Spleen (tissue), 7 donors: ENCODE measurements around the gene CA5A.

Experiments
- POLR2A ChIP-seq, 3 donors: fragments of 450-650 bp; IDR thresholded peaks; one replicate each; pipeline ENCODE4 v1.5.1; 2017; ENCODE audit warnings: antibody characterized with exemption in 3 of 3, mild to moderate bottlenecking in 1 of 3
- POLR2AphosphoS5 ChIP-seq, 3 donors: sonication (generic); formaldehyde crosslinking; IDR thresholded peaks; one replicate each; pipeline ENCODE4 v1.5.1; 2017; ENCODE audit warnings: antibody characterized with exemption in 3 of 3
- TF ChIP-seq, protein P1 (sequence below), 11 experiments: fragments of 200-600 bp in 7 of 11; fragments of 450-650 bp in 4 of 11; sonication (generic) in 4 of 11; IDR thresholded peaks in 8 of 11; conservative IDR thresholded peaks in 3 of 11; 1 replicate in 7 of 11; 2 replicates in 4 of 11; pipeline versions ENCODE4 v1.4.0 to v1.8.0; 2016 to 2021; ENCODE audit warnings: antibody characterized with exemption in 11 of 11, inconsistent platforms in 4 of 11, mild to moderate bottlenecking in 1 of 11
- donor health status: DM: no; HTN: no; CAD: no; lungs with moderate emphysema.
- donor health status: DM: no; HTN: no; CAD: no.
- donor health status: DM: no; HTN: no; CAD: no.

DNA sequence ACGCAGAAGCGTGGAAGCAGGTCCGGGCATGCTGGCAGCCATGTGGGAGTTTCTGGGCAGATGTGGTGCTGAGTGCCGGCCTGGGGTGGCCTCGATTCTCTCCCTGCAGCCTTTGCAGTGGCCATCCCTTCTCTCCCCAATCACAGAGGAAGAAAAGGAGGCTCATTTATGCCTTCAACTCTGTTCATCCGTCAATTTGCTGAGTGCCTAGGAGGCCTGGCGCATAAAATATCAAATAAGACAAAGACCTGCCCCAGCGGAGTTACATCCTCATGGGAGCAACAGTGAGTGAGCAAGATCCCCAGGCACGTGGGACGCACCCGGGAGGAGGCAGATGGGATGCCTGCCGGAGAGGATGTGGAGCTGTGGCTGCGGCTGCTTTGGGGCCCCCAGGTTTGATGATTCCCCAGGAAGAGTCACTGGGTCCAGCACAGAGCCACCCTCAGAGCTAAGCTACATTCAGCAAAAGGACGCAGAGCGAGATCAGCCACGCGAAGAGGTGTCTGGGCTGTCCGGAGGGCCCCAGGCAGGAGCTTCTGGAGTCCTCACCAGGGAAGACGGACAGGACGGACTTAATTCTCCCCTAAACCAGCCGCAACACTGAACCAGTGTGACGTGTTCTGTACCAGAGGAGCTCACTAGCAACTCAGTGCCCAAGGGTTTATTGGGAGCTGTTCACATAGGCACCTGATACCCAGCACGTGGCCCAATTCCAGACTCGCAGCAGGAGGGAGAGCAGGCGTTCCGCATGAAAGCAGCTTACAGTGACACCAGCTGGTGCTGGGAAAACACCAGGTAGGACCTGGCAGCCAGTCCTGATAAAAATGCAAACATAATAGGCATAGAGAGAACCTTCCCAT lies 11.3 kb downstream of the CA5A start:
- TF ChIP-seq, protein P1, sequence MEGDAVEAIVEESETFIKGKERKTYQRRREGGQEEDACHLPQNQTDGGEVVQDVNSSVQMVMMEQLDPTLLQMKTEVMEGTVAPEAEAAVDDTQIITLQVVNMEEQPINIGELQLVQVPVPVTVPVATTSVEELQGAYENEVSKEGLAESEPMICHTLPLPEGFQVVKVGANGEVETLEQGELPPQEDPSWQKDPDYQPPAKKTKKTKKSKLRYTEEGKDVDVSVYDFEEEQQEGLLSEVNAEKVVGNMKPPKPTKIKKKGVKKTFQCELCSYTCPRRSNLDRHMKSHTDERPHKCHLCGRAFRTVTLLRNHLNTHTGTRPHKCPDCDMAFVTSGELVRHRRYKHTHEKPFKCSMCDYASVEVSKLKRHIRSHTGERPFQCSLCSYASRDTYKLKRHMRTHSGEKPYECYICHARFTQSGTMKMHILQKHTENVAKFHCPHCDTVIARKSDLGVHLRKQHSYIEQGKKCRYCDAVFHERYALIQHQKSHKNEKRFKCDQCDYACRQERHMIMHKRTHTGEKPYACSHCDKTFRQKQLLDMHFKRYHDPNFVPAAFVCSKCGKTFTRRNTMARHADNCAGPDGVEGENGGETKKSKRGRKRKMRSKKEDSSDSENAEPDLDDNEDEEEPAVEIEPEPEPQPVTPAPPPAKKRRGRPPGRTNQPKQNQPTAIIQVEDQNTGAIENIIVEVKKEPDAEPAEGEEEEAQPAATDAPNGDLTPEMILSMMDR (IDR thresholded peaks at IDR 0.05 in 8 of 11, conservative IDR thresholded peaks at IDR 0.05 in 3 of 11): no peak
- TF ChIP-seq POLR2A (IDR thresholded peaks at IDR 0.05) (no peak), POLR2AphosphoS5 (IDR thresholded peaks at IDR 0.05) (no peak)
